K562 (cell line): ENCODE measurements around the gene DYNC1H1. TPM values are rescaled to one million over a fixed set of nuclear protein-coding genes. Genes with fewer than 3 reads are reported as not detected.

ENCODE experiments used
- ATAC-seq: fragments of 200-7000 bp; cut with Tn5 transposase; 3 replicates; pipeline ENCODE4 v1.9.1; 2020; ENCODE audit warnings: moderate library complexity
- BruUV-seq: library from RNA; stranded (reverse); fragments of 400-500 nt; replicated peaks from 2 replicates; lab custom pipeline; 2021; lab: Mats Ljungman, UMichigan
- CTCF ChIA-PET: fragments of 300-600 bp; formaldehyde crosslinking; extraction: SDS; loops from one replicate; lab custom pipeline; 2021; ENCODE audit warnings: low intra/inter-chr PET ratio; lab: Yijun Ruan, JAX
- POLR2A ChIA-PET: fragments of 300-600, 350-650 bp; sonication (Branson Sonifier 250); formaldehyde crosslinking; extraction: SDS; loops from one replicate; lab custom pipeline; 2021; ENCODE audit warnings: antibody characterized with exemption, inconsistent platforms; lab: Yijun Ruan, JAX
- DNase-seq, 4 experiments: peaks; one replicate each; pipeline versions ENCODE4 v3.0.0 to v3.0.0-alpha.2; 2011 to 2018; ENCODE audit warnings: low spot score in 3 of 4, mixed read lengths in 3 of 4; ENCODE audit errors: extremely low read depth in 1 of 4
- FAIRE-seq: peaks from 2 replicates; lab custom pipeline; 2011; peaks lifted over from hg19 to GRCh38; lab: Jason Lieb, UNC
- H2AFZ ChIP-seq: 2 replicates; pipeline ENCODE4 v1.6.0; 2011; ENCODE audit warnings: low read depth, low read length, control low read depth, inconsistent platforms
- H3K27ac ChIP-seq: fragments of 200-600 bp; 3 replicates; pipeline ENCODE4 v1.8.0; 2011; ENCODE audit warnings: low read depth, mild to moderate bottlenecking, control low read depth, inconsistent platforms, low read length, moderate library complexity, mixed read lengths; ENCODE audit errors: extremely low read depth
- H3K27me3 ChIP-seq, 2 experiments: fragments of 300-600 bp in 1 of 2; 2 replicates in 1 of 2; 3 replicates in 1 of 2; pipeline versions ENCODE4 v1.6.0 to v1.8.0; 2011; ENCODE audit warnings: inconsistent platforms in 2 of 2, low read length in 2 of 2, mild to moderate bottlenecking in 1 of 2, mixed read lengths in 1 of 2, moderate library complexity in 1 of 2; ENCODE audit not compliant: control insufficient read depth in 2 of 2, insufficient read depth in 2 of 2
- H3K36me3 ChIP-seq: fragments of 300-600 bp; 3 replicates; pipeline ENCODE4 v1.8.0; 2011; ENCODE audit warnings: mild to moderate bottlenecking, low read length, inconsistent platforms; ENCODE audit not compliant: control insufficient read depth, insufficient read depth
- H3K4me1 ChIP-seq, 2 experiments: fragments of 200-600 bp in 1 of 2; replicated peaks in 1 of 2; 2 replicates in 1 of 2; 3 replicates in 1 of 2; pipeline versions ENCODE4 v1.5.1 to v1.8.0; 2011; ENCODE audit warnings: inconsistent platforms in 2 of 2, low read length in 2 of 2, mild to moderate bottlenecking in 1 of 2, mixed read lengths in 1 of 2, moderate library complexity in 1 of 2; ENCODE audit not compliant: control insufficient read depth in 2 of 2, insufficient read depth in 2 of 2
- H3K4me2 ChIP-seq: 2 replicates; pipeline ENCODE4 v1.6.1; 2011; ENCODE audit warnings: low read length, control low read depth, inconsistent platforms, mixed read lengths; ENCODE audit not compliant: insufficient read depth
- H3K4me3 ChIP-seq: fragments of 200-600 bp; sonication (generic), shearing (Covaris generic); 2 replicates; pipeline ENCODE4 v1.5.1; 2016; ENCODE audit warnings: control low read depth, inconsistent platforms
- H3K79me2 ChIP-seq: fragments of 200-600 bp; 3 replicates; pipeline ENCODE4 v1.8.0; 2011; ENCODE audit warnings: low read length, inconsistent platforms; ENCODE audit not compliant: control insufficient read depth, insufficient read depth
- H3K9ac ChIP-seq, 2 experiments: 2 replicates each; pipeline versions ENCODE4 v1.6.0 to v1.6.1; 2011; ENCODE audit warnings: low read depth in 2 of 2, low read length in 2 of 2, control low read depth in 1 of 2, inconsistent platforms in 1 of 2, mild to moderate bottlenecking in 1 of 2, mixed read lengths in 1 of 2; ENCODE audit not compliant: insufficient read depth in 1 of 2
- H3K9me1 ChIP-seq: one replicate; pipeline ENCODE4 v1.6.0; 2011; ENCODE audit warnings: inconsistent platforms, mild to moderate bottlenecking, low read length, moderate library complexity; ENCODE audit not compliant: control insufficient read depth, insufficient read depth
- H3K9me3 ChIP-seq: replicated peaks from 2 replicates; pipeline ENCODE4 v1.5.1; 2011; ENCODE audit warnings: low read depth, low read length, inconsistent platforms; ENCODE audit not compliant: control insufficient read depth, insufficient read depth
- H4K20me1 ChIP-seq: replicated peaks from 2 replicates; pipeline ENCODE4 v1.6.1; 2011; ENCODE audit warnings: low read length, inconsistent platforms, mixed read lengths; ENCODE audit not compliant: control insufficient read depth, insufficient read depth
- CBFA2T2 ChIP-seq: fragments of 450-650 bp; conservative IDR thresholded peaks from 2 replicates; pipeline ENCODE4 v1.6.1; 2017; ENCODE audit warnings: mild to moderate bottlenecking
- GABPB1 ChIP-seq: sonication (generic); formaldehyde crosslinking; IDR thresholded peaks from 2 replicates; pipeline ENCODE4 v1.8.0; 2022; ENCODE audit warnings: mild to moderate bottlenecking, missing genetic modification reagents
- NCOA2 ChIP-seq, 2 experiments: fragments of 450-650 bp; IDR thresholded peaks; 2 replicates each; pipeline ENCODE4 v1.6.1; 2018; ENCODE audit warnings: mild to moderate bottlenecking in 2 of 2, moderate library complexity in 1 of 2; ENCODE audit not compliant: partially characterized antibody in 2 of 2
- NFE2L1 ChIP-seq: fragments of 450-650 bp; IDR thresholded peaks from 2 replicates; pipeline ENCODE4 v1.6.1; 2016; ENCODE audit warnings: missing genetic modification characterization, low read depth, mild to moderate bottlenecking, missing compliant biosample characterization, moderate library complexity, borderline replicate concordance
- PHTF2 ChIP-seq: fragments of 250-450 bp; sonication (Bioruptor Pico); IDR thresholded peaks from 2 replicates; pipeline ENCODE4 v1.5.0; 2021; ENCODE audit warnings: mild to moderate bottlenecking
- PTRF ChIP-seq: fragments of 450-650 bp; IDR thresholded peaks from 2 replicates; pipeline ENCODE4 v1.6.1; 2016; ENCODE audit warnings: mild to moderate bottlenecking, missing genetic modification characterization, missing compliant biosample characterization
- RBFOX2 ChIP-seq: fragments of 200-400 bp; formaldehyde crosslinking; IDR thresholded peaks from 2 replicates; pipeline ENCODE4 v1.6.1; 2017; ENCODE audit warnings: low read depth, mild to moderate bottlenecking, low read length, moderate library complexity
- UBTF ChIP-seq, 2 experiments: IDR thresholded peaks; 2 replicates each; pipeline ENCODE4 v1.6.1; 2012; ENCODE audit warnings: improper control_type of control experiment in 2 of 2, low read depth in 2 of 2, low read length in 2 of 2, borderline replicate concordance in 1 of 2
- ZFX ChIP-seq: sonication (generic); formaldehyde crosslinking; IDR thresholded peaks from 2 replicates; pipeline ENCODE4 v1.8.0; 2022; ENCODE audit warnings: mild to moderate bottlenecking, missing genetic modification reagents, moderate library complexity
- ZNF584 ChIP-seq: fragments of 200-800 bp; sonication (Bioruptor generic); IDR thresholded peaks from 2 replicates; pipeline ENCODE4 v1.6.1; 2016; ENCODE audit warnings: low read depth, mild to moderate bottlenecking, missing genetic modification characterization, missing compliant biosample characterization
- WGBS: fragments of 100-300 bp; shearing (Covaris generic); methylation state at CpG from one replicate; pipeline ENCODE4 v1.1.6; 2016; ENCODE audit warnings: low coverage, mixed read lengths; ENCODE audit not compliant: insufficient coverage; ENCODE audit errors: missing lambda C conversion rate; 5-methylcytosine and 5-hydroxymethylcytosine counted together
- in situ Hi-C: fragments of 300-500 bp; cut with MboI; formaldehyde crosslinking; loops from 4 replicates; pipeline ENCODE4 v1.15.0; 2018; ENCODE audit warnings: inconsistent platforms, mixed read lengths
- intact Hi-C: fragments of 100-400 bp; cut with micrococcal nuclease; formaldehyde crosslinking; loops from 2 replicates; pipeline ENCODE4 v1.14.2; 2022
- polyA plus RNA-seq, 8 experiments: library from polyadenylated mRNA; depleted of rRNA in 4 of 8; stranded (reverse) in 5 of 8; unstranded in 3 of 8; fragments of >200 nt; fragmentation: Nextera tagmentation in 2 of 8; fragmentation: Illumina TruSeq in 1 of 8; extraction: Ambion mirVana in 2 of 8; extraction: Trizol in 1 of 8; gene quantifications; 2 replicates each; pipeline versions ENCODE4 v1.2.1 to v1.2.3, GENCODE V29; 2011 to 2014; ENCODE audit warnings: inconsistent platforms in 1 of 8, missing spikeins in 1 of 8
- total RNA-seq, 7 experiments: library from RNA; depleted of rRNA in 6 of 7; stranded (reverse); fragments of >200 nt in 6 of 7; fragmentation: Illumina TruSeq in 2 of 7; extraction: Trizol in 2 of 7; gene quantifications; 2 replicates each; pipeline versions ENCODE4 v1.2.1 to v1.2.3, GENCODE V29; 2011 to 2021; ENCODE audit warnings: low replicate concordance in 1 of 7

Gene DYNC1H1
- total and polyA plus RNA-seq, 9 of the 15 experiments (the other 6 are each of a cell fraction or from before 2014, with no cell fraction given): 31.9 to 335 (median 115) TPM

GRCh38 chr14:102081231-102082080 lies 117.1 kb downstream of the DYNC1H1 start:
- Histone ChIP-seq H3K4me3 (no peak overlapping the region), H3K27ac (no peak overlapping the region), H3K9ac (no peak overlapping the region), H3K27me3 (no peaks in the 10 kb centered on the region), H4K20me1 (peaks cover 29% of the 10 kb centered on the region), H3K4me2 (no peak overlapping the region), H3K9me1 (no peaks in the 10 kb centered on the region), H3K4me1 (peaks cover 5 to 9% of the 10 kb centered on the region in 2 experiments; a peak in 4 of 5 replicates), H3K9me3 (no peaks in the 10 kb centered on the region), H2AFZ (no peak overlapping the region), H3K36me3 (peaks cover 71% of the 10 kb centered on the region), H3K79me2 (peaks cover 55% of the 10 kb centered on the region)
- no peak for ATAC-seq
- DNase-seq: no peak
- no TSS peak for BruUV-seq
- FAIRE-seq: no peak
- POLR2A ChIA-PET: interaction anchor here (0.6 to 1.2 kb wide), 5 partner anchors 15 to 83 kb away, joined by 3 to 4 read pairs (median 3); no protein-coding TSS in a partner anchor
- intact Hi-C loops: no loop called here
- WGBS: 84% methylated on average over 7 of the region's 7 CpGs
- CTCF ChIA-PET: no interaction called here
- TF ChIP-seq NCOA2 (IDR thresholded peaks at IDR 0.05; ENCODE audit: partially characterized antibody in 2 of 2): no peak
- no peak for TF ChIP-seq UBTF (IDR thresholded peaks at IDR 0.05; ENCODE audit: borderline replicate concordance in 1 of 2, low read depth in 2 of 2, low read length in 2 of 2)
- no peak for TF ChIP-seq CBFA2T2
- TF ChIP-seq GABPB1 (CRISPR knock-in tag): no peak
- TF ChIP-seq PHTF2 (CRISPR knock-in tag): peak; percentile 79; the same call in 1 of the 2 replicates
- TF ChIP-seq ZNF584 (CRISPR knock-in tag): no peak
- peak; percentile 15; the same call in 1 of the 2 replicates for TF ChIP-seq ZFX (CRISPR knock-in tag)
- TF ChIP-seq NFE2L1 (tag): no peak
- TF ChIP-seq PTRF (tag): no peak
- peak; percentile 48; the same call in 1 of the 2 replicates for TF ChIP-seq RBFOX2
- TF ChIP-seq, all 486 proteins: peak for 3
- in situ Hi-C loops: no loop called here
